ENCODE data around the gene GCG.

GRCh38 chr2:162113088-162113775 lies 38.8 kb downstream of the GCG start:
- TF ChIP-seq, protein P1, sequence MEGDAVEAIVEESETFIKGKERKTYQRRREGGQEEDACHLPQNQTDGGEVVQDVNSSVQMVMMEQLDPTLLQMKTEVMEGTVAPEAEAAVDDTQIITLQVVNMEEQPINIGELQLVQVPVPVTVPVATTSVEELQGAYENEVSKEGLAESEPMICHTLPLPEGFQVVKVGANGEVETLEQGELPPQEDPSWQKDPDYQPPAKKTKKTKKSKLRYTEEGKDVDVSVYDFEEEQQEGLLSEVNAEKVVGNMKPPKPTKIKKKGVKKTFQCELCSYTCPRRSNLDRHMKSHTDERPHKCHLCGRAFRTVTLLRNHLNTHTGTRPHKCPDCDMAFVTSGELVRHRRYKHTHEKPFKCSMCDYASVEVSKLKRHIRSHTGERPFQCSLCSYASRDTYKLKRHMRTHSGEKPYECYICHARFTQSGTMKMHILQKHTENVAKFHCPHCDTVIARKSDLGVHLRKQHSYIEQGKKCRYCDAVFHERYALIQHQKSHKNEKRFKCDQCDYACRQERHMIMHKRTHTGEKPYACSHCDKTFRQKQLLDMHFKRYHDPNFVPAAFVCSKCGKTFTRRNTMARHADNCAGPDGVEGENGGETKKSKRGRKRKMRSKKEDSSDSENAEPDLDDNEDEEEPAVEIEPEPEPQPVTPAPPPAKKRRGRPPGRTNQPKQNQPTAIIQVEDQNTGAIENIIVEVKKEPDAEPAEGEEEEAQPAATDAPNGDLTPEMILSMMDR (IDR thresholded peaks at IDR 0.05), result no peak
- TF ChIP-seq POLR2A (IDR thresholded peaks at IDR 0.05), result no peak
